Measurements from ENCODE around the gene NDOR1.

NDOR1 gene

DNA sequence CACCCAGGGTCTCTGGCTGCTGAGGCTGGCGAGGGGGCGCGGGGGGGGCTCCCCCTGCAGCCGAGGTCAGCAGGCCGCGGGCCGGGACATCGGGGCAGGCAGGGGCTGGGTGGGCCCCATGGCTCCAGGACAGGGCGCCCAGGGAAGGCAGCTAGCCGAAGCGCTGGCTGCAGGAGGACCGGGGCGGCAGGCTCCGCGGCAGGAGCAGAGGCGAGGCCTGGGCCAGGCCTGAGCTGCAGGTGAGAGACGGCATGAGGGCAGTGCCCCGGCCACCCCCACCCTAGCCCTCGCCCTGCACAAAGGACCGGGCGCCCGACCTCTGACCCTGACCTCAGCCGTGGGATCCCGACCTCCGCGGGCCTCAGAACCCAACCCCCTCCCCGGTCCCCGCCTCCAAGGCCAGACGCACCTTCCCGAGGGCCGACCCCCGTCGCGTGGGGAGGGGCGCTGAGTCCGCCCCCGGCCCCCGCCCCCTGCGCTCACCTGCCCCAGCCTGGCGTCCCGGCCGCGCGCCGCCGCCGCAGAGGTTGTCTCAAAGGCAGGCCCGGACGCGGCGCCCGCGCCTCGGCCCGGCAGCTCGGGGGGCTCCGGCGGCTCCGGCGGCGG, 16.1 kb downstream of the NDOR1 start:
- Histone ChIP-seq H3K27me3 (replicated peaks; ENCODE audit: control insufficient read depth, insufficient read depth, low read length) (no peaks in the 10 kb centered on the region), H3K36me3 (ENCODE audit: control insufficient read depth, insufficient read depth, low read length) (peaks cover 2% of the 10 kb centered on the region; the same call in 1 of the 2 replicates), H3K4me3 (replicated peaks; ENCODE audit: low read depth, low read length) (peak overlapping the region; percentile 55)
- TF ChIP-seq, protein P1, sequence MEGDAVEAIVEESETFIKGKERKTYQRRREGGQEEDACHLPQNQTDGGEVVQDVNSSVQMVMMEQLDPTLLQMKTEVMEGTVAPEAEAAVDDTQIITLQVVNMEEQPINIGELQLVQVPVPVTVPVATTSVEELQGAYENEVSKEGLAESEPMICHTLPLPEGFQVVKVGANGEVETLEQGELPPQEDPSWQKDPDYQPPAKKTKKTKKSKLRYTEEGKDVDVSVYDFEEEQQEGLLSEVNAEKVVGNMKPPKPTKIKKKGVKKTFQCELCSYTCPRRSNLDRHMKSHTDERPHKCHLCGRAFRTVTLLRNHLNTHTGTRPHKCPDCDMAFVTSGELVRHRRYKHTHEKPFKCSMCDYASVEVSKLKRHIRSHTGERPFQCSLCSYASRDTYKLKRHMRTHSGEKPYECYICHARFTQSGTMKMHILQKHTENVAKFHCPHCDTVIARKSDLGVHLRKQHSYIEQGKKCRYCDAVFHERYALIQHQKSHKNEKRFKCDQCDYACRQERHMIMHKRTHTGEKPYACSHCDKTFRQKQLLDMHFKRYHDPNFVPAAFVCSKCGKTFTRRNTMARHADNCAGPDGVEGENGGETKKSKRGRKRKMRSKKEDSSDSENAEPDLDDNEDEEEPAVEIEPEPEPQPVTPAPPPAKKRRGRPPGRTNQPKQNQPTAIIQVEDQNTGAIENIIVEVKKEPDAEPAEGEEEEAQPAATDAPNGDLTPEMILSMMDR (IDR thresholded peaks at IDR 0.05; ENCODE audit: insufficient read depth, low read length, poor library complexity, severe bottlenecking) = no peak
- DNase-seq (ENCODE audit: extremely low read depth, insufficient read length) = no peak

GRCh38 chr9:137222190-137223077, 16.9 kb downstream of the NDOR1 start, which contains the start of gene RNF208:
RNF208 (minus strand) TSS chr9:137222240; CDS start chr9:137221212, 1,028 bp downstream.
- Histone ChIP-seq H3K4me3 (replicated peaks; ENCODE audit: low read depth, low read length) (peak within 1 kb of the TSS; percentile 63), H3K27me3 (replicated peaks; ENCODE audit: control insufficient read depth, insufficient read depth, low read length) (no peaks in the 10 kb centered on the region), H3K36me3 (ENCODE audit: control insufficient read depth, insufficient read depth, low read length) (no peaks in the 10 kb centered on the region; the same call in 1 of the 2 replicates)
- no peak for DNase-seq (ENCODE audit: extremely low read depth, insufficient read length)
- TF ChIP-seq, protein P1 (IDR thresholded peaks at IDR 0.05; ENCODE audit: insufficient read depth, low read length, poor library complexity, severe bottlenecking) = no peak

DNA sequence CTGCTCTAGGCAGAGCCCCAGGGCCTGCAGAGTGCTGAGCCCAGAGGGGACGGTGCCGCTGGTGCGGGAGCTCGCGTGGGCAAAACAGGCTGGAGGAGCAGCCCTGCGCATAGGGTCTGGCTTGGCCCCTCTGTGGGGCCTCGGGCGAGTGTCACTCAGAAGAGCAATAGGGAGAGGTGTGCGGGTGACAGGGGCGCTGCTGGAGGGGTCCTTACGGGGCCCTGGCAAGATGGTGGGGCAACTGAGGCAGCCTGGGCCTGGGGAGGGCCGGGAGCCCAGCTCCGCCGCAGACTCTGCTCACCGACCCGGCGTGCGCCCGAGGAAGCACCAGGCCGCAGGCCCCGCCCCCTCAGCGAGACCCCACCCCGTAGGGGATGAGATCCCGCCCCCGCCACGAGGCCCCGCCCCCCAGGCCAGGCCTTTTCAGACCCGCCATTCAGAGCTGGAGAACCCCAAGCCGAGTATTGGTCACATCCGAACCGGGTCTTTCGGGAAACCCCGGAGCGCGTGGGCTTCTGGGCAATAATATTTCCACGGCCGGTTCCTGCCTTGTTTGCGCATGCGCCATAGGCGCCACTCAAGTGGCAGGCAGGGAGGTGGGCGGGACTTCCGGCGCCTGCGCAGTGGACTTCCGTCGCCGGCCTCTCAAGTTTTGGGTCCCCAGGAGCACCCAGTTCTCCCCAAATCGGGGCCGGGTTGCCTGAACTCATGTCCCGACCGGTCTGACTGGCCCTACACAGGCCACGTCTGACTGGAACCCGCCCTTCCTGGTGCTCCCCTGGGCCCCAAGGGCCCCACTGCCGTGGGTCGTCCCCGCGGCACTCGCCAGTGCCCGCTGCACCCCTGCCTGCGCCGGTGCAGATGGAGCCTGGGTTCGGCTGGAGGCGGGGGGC, 17.8 kb downstream of the NDOR1 start:
- Histone ChIP-seq H3K36me3 (ENCODE audit: control insufficient read depth, insufficient read depth, low read length) (no peaks in the 10 kb centered on the region; the same call in 1 of the 2 replicates), H3K27me3 (replicated peaks; ENCODE audit: control insufficient read depth, insufficient read depth, low read length) (no peaks in the 10 kb centered on the region), H3K4me3 (replicated peaks; ENCODE audit: low read depth, low read length) (peak overlapping the region; percentile 84)
- TF ChIP-seq, protein P1 (IDR thresholded peaks at IDR 0.05; ENCODE audit: insufficient read depth, low read length, poor library complexity, severe bottlenecking) = no peak
- DNase-seq (ENCODE audit: extremely low read depth, insufficient read length) = peak; percentile 96

- Histone ChIP-seq H3K36me3 (ENCODE audit: control insufficient read depth, insufficient read depth, low read length) (no peaks in the 10 kb centered on the region), H3K27me3 (replicated peaks; ENCODE audit: control insufficient read depth, insufficient read depth, low read length) (no peaks in the 10 kb centered on the region; the same call in 1 of the 2 replicates), H3K4me3 (replicated peaks; ENCODE audit: low read depth, low read length) (peak within 1 kb of the TSS; percentile 84)
- TF ChIP-seq, protein P1 (IDR thresholded peaks at IDR 0.05; ENCODE audit: insufficient read depth, low read length, poor library complexity, severe bottlenecking) = no peak
- DNase-seq (ENCODE audit: extremely low read depth, insufficient read length) = no peak
Measured at GRCh38 chr9:137224830-137225694, 19.6 kb downstream of the NDOR1 start, which contains the start of gene CYSRT1. CYSRT1 (plus strand) TSS chr9:137225174; CDS start chr9:137225622, 448 bp downstream.
